ENCODE results near the gene GBA2.

The GBA2 gene

GRCh38 chr9:35748858-35749514 is at the start of gene GBA2, which contains the start of gene RGP1:
GBA2 (minus strand) TSS chr9:35749228; CDS start chr9:35748704, 524 bp downstream.
RGP1 (plus strand) TSS chr9:35749287; CDS start chr9:35749756, 469 bp downstream.
- peak; percentile 57 for DNase-seq

- no peak for DNase-seq
These were observed 48.5 kb upstream of the GBA2 start for GRCh38 chr9:35797311-35798109.

- DNase-seq, result no peak
These were observed 46.7 kb upstream of the GBA2 start for GRCh38 chr9:35795695-35796094.

GRCh38 chr9:35793461-35793860 is 44.4 kb upstream of the GBA2 start:
- DNase-seq, result no peak

- DNase-seq, result no peak
These were observed 43.8 kb upstream of the GBA2 start for GRCh38 chr9:35792826-35793225.

- DNase-seq, result no peak
These were observed 43.2 kb upstream of the GBA2 start for GRCh38 chr9:35792024-35792813.

GRCh38 chr9:35791297-35791921 is 42.4 kb upstream of the GBA2 start, which contains the start of gene NPR2:
NPR2 (plus strand) TSS chr9:35791591; CDS start chr9:35792409, 818 bp downstream.
- DNase-seq, result peak; percentile 26

GRCh38 chr9:35790385-35791296 is 41.6 kb upstream of the GBA2 start:
- DNase-seq, result peak; percentile 87

- no peak for DNase-seq
These were observed 41.0 kb upstream of the GBA2 start for GRCh38 chr9:35790025-35790384.

GRCh38 chr9:35789541-35789940 is 40.5 kb upstream of the GBA2 start:
- DNase-seq, result no peak

GRCh38 chr9:35783418-35783817 is 34.4 kb upstream of the GBA2 start:
- DNase-seq, result no peak

- DNase-seq, result no peak
These were observed 32.0 kb upstream of the GBA2 start for GRCh38 chr9:35781066-35781465.

GRCh38 chr9:35778496-35778895 is 29.5 kb upstream of the GBA2 start:
- DNase-seq, result no peak

GRCh38 chr9:35776018-35776417 is 27.0 kb upstream of the GBA2 start:
- DNase-seq, result no peak

- no peak for DNase-seq
These were observed 26.0 kb upstream of the GBA2 start for GRCh38 chr9:35774907-35775635.

- no peak for DNase-seq
These were observed 22.9 kb upstream of the GBA2 start for GRCh38 chr9:35771943-35772342.

- DNase-seq, result no peak
These were observed 22.5 kb upstream of the GBA2 start for GRCh38 chr9:35771534-35771933.

GRCh38 chr9:35771075-35771433 is 22.0 kb upstream of the GBA2 start:
- DNase-seq, result no peak

- no peak for DNase-seq
These were observed 20.7 kb upstream of the GBA2 start for GRCh38 chr9:35769763-35770162.

GRCh38 chr9:35767458-35767857 is 18.4 kb upstream of the GBA2 start:
- DNase-seq, result no peak

GRCh38 chr9:35766997-35767396 is 18.0 kb upstream of the GBA2 start:
- no peak for DNase-seq

Data from HCEC 1CT (cell line).